Osteoblast (primary cell): Measurements from ENCODE around the gene EPAS1. TPM values are rescaled to one million over a fixed set of nuclear protein-coding genes. Genes with fewer than 3 reads are reported as not detected.

Source experiments
- DNase-seq: peaks from one replicate; pipeline ENCODE4 v3.0.0; 2011; ENCODE audit warnings: low spot score, mixed read lengths; ENCODE audit not compliant: insufficient read length; ENCODE audit errors: missing footprints
- H2AFZ ChIP-seq: 2 replicates; pipeline ENCODE4 v1.6.0; 2011; ENCODE audit warnings: mild to moderate bottlenecking, low read length
- H3K27ac ChIP-seq: 2 replicates; pipeline ENCODE4 v1.5.1; 2011; ENCODE audit warnings: mild to moderate bottlenecking, low read depth, low read length, moderate library complexity
- H3K27me3 ChIP-seq: 2 replicates; pipeline ENCODE4 v1.6.0; 2012; ENCODE audit warnings: mild to moderate bottlenecking, control low read depth, inconsistent platforms, low read length, moderate library complexity; ENCODE audit not compliant: insufficient read depth
- H3K36me3 ChIP-seq: 2 replicates; pipeline ENCODE4 v1.5.1; 2011; ENCODE audit warnings: mild to moderate bottlenecking, low read length, control low read depth, moderate library complexity; ENCODE audit not compliant: insufficient read depth
- H3K4me1 ChIP-seq: 2 replicates; pipeline ENCODE4 v1.5.1; 2011; ENCODE audit warnings: mild to moderate bottlenecking, low read length, control low read depth, moderate library complexity; ENCODE audit not compliant: insufficient read depth
- H3K4me2 ChIP-seq: 2 replicates; pipeline ENCODE4 v1.6.0; 2011; ENCODE audit warnings: mild to moderate bottlenecking, low read length; ENCODE audit not compliant: insufficient read depth
- H3K4me3 ChIP-seq: fragments of 200-600 bp; sonication (generic); 3 replicates; pipeline ENCODE4 v1.5.1; 2012; ENCODE audit warnings: mild to moderate bottlenecking, low read length, inconsistent platforms; ENCODE audit not compliant: insufficient read depth
- H3K79me2 ChIP-seq: 2 replicates; pipeline ENCODE4 v1.6.0; 2012; ENCODE audit warnings: mild to moderate bottlenecking, low read length, control low read depth, inconsistent platforms; ENCODE audit not compliant: insufficient read depth
- H3K9me3 ChIP-seq: 2 replicates; pipeline ENCODE4 v1.5.1; 2011; ENCODE audit warnings: low read depth, low read length, control low read depth
- H4K20me1 ChIP-seq: 2 replicates; pipeline ENCODE4 v1.6.0; 2012; ENCODE audit warnings: mild to moderate bottlenecking, low read length, control low read depth; ENCODE audit not compliant: insufficient read depth
- total RNA-seq: library from RNA; depleted of rRNA; stranded (reverse); fragments of >200 nt; gene quantifications from 2 replicates; pipeline ENCODE4 v1.2.3, GENCODE V29; 2012
- TF ChIP-seq, protein P1 (sequence below): IDR thresholded peaks from 2 replicates; pipeline ENCODE4 v1.5.1; 2011; ENCODE audit warnings: mild to moderate bottlenecking, low read depth, low read length, moderate library complexity; ENCODE audit errors: extremely low read depth

The EPAS1 gene
- total RNA-seq, 1 donor, result 260 TPM

DNA sequence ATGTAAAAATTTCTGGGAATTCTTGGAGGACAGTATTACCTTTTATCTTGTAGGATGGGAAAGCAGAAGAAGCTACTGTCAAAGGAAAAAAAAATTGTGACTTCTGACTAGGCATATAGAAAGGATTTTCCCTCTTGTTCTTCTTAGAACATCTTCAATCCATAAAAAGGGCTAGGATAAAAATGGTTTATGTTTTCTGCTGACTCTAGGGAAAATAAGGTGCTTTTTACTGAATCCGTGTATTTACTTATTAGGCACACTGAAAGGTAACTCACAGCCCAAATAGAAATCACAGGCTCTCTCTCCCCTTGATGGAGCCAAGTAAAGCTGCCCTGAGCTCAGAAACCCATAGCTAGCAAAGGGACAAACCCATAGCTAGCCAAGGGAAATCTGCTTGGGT is 74.6 kb downstream of the EPAS1 start:
- TF ChIP-seq, protein P1, sequence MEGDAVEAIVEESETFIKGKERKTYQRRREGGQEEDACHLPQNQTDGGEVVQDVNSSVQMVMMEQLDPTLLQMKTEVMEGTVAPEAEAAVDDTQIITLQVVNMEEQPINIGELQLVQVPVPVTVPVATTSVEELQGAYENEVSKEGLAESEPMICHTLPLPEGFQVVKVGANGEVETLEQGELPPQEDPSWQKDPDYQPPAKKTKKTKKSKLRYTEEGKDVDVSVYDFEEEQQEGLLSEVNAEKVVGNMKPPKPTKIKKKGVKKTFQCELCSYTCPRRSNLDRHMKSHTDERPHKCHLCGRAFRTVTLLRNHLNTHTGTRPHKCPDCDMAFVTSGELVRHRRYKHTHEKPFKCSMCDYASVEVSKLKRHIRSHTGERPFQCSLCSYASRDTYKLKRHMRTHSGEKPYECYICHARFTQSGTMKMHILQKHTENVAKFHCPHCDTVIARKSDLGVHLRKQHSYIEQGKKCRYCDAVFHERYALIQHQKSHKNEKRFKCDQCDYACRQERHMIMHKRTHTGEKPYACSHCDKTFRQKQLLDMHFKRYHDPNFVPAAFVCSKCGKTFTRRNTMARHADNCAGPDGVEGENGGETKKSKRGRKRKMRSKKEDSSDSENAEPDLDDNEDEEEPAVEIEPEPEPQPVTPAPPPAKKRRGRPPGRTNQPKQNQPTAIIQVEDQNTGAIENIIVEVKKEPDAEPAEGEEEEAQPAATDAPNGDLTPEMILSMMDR, result no peak
- Histone ChIP-seq H3K27ac (no peak overlapping the region), H2AFZ (no peak overlapping the region), H3K79me2 (peaks cover 2% of the 10 kb centered on the region), H3K4me2 (no peak overlapping the region), H3K27me3 (no peaks in the 10 kb centered on the region), H3K4me3 (no peak overlapping the region), H4K20me1 (no peaks in the 10 kb centered on the region), H3K9me3 (no peaks in the 10 kb centered on the region), H3K4me1 (no peaks in the 10 kb centered on the region), H3K36me3 (peaks cover 85% of the 10 kb centered on the region)
- no peak for DNase-seq

DNA sequence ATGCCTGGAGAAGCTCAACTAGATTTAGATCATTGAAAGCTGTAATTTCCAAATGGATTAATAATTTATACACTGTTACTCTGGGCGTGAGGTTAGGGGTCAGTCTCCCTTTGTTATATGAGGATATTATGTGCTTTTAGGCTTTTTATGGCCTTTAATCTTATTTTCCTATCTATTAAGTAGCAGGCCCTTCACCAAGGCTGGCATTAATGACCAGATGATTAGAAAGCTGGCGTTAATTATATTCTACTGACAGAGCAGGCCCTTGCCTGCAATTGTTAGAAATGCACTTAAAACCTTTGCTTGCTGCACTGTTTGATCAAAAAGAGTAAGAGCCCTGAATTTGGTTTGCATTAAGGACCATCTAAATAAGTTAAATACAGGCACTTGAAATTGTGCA is 75.3 kb downstream of the EPAS1 start:
- no peak for DNase-seq
- no peaks in the 10 kb centered on the region for H4K20me1 ChIP-seq
- H3K4me1 ChIP-seq, result no peaks in the 10 kb centered on the region
- TF ChIP-seq, protein P1, result no peak
- no peaks in the 10 kb centered on the region for H3K27me3 ChIP-seq
- no peaks in the 10 kb centered on the region for H3K9me3 ChIP-seq
- H2AFZ ChIP-seq, result no peak overlapping the region
- H3K36me3 ChIP-seq, result peaks cover 85% of the 10 kb centered on the region
- peaks cover 2% of the 10 kb centered on the region for H3K79me2 ChIP-seq
- H3K4me2 ChIP-seq, result no peak overlapping the region
- no peak overlapping the region for H3K27ac ChIP-seq
- H3K4me3 ChIP-seq, result no peak overlapping the region

DNA sequence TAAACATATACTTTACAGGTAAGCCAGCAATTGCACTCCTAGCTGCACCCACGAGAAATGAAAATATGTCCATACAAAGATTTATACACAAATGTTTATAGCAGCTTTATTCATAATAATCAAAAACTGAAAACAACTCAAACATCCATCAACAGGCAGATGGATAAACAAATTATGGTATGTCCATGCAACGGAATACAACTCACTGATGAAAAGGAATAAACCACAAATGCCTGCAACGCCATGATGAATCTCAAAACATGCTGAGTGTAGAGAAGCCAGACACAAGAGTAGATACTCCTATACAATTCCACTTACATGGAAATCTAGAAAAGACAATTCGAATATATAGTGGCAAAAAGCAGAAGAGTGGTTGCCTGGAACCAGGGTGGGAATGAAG is 76.0 kb downstream of the EPAS1 start:
- Histone ChIP-seq H4K20me1 (no peaks in the 10 kb centered on the region), H2AFZ (no peak overlapping the region), H3K4me2 (no peak overlapping the region), H3K4me3 (no peak overlapping the region), H3K27ac (no peak overlapping the region), H3K79me2 (peaks cover under 1% of the 10 kb centered on the region), H3K4me1 (no peaks in the 10 kb centered on the region), H3K36me3 (peaks cover 87% of the 10 kb centered on the region), H3K9me3 (no peaks in the 10 kb centered on the region), H3K27me3 (no peaks in the 10 kb centered on the region)
- TF ChIP-seq, protein P1, result no peak
- no peak for DNase-seq

DNA sequence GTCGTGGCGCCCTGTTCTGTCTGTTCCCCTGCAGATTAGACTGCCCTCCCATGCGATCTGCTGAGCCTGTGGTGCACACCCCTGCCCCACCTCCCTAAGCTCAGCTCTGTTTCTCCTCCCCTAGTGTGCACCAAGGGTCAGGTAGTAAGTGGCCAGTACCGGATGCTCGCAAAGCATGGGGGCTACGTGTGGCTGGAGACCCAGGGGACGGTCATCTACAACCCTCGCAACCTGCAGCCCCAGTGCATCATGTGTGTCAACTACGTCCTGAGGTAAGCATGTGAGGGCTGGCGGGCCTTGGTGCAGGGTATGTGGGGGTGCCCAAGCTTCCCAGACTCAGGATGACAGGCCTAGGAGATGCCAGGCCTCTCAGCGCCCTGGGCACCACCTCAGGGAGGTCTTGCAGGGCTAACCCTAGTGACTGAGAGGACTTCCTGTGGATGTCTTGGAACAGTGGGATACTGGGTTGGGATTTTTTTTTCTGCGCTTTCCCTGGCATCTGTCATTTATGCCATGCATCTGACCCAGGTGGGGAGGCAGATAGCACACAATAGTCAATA is 78.4 kb downstream of the EPAS1 start:
- peaks cover 88% of the 10 kb centered on the region for H3K36me3 ChIP-seq
- no peaks in the 10 kb centered on the region for H3K9me3 ChIP-seq
- no peak overlapping the region for H3K4me2 ChIP-seq

More for the DNA sequence above, 78.4 kb downstream of the EPAS1 start:
- TF ChIP-seq, protein P1, result no peak
- H3K4me1 ChIP-seq, result no peaks in the 10 kb centered on the region
- H3K27me3 ChIP-seq, result no peaks in the 10 kb centered on the region
- DNase-seq, result peak; percentile 68
- no peaks in the 10 kb centered on the region for H4K20me1 ChIP-seq
- H3K27ac ChIP-seq, result no peak overlapping the region
- H3K4me3 ChIP-seq, result no peak overlapping the region
- H2AFZ ChIP-seq, result no peak overlapping the region
- H3K79me2 ChIP-seq, result no peaks in the 10 kb centered on the region
